ENCODE measurements around the gene TMCC2.

Gene TMCC2

DNA sequence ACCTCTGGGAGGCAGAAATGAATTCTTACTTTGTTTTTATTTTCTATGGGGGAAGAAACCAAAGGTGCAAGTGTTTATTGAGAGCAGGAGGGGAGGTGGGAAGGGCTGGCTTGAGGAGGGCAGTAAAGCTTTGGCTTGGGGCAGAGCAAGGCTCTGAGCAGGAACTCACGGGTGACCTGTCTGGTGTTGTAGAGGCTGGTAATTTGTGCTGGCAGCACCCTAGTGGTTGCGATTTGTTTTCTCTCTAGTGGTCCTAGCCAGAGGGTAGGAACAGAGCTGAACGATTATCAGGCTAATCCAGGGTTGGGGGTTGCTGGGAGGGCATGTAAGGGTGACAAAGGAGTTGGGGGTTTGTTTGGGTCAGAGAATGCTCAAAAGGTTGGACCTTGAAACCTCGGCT is 16.6 kb downstream of the TMCC2 start:
- TF ChIP-seq, protein P1, sequence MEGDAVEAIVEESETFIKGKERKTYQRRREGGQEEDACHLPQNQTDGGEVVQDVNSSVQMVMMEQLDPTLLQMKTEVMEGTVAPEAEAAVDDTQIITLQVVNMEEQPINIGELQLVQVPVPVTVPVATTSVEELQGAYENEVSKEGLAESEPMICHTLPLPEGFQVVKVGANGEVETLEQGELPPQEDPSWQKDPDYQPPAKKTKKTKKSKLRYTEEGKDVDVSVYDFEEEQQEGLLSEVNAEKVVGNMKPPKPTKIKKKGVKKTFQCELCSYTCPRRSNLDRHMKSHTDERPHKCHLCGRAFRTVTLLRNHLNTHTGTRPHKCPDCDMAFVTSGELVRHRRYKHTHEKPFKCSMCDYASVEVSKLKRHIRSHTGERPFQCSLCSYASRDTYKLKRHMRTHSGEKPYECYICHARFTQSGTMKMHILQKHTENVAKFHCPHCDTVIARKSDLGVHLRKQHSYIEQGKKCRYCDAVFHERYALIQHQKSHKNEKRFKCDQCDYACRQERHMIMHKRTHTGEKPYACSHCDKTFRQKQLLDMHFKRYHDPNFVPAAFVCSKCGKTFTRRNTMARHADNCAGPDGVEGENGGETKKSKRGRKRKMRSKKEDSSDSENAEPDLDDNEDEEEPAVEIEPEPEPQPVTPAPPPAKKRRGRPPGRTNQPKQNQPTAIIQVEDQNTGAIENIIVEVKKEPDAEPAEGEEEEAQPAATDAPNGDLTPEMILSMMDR (IDR thresholded peaks at IDR 0.05; ENCODE audit: low read depth, low read length, missing control alignments), result no peak
- DNase-seq (ENCODE audit: extremely low read depth, low read depth), result no peak
- H3K4me3 ChIP-seq (replicated peaks; ENCODE audit: low read depth, low read length), result no peak overlapping the region

DNA sequence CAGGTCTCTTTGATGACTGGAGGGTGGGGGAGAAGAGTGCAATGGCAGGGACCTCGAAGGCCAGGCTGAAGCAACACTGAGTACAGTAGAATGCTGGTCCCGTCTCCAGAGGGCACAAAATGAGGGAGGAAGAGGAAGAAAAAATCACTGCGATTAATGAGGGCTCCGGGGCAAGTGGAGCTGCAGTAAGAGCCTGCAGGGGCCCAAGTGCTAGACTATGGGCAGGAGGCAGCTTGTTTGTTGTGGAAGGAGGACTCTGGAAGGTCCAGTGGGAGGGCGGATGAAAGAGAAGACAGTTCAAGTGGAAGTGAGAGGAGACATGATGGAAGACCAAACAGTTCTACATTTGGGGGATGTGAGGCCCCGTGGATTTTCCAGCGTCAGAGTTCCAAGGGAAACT is 17.4 kb downstream of the TMCC2 start:
- no peak for DNase-seq (ENCODE audit: extremely low read depth, low read depth)
- no peak overlapping the region for H3K4me3 ChIP-seq (replicated peaks; ENCODE audit: low read depth, low read length)
- TF ChIP-seq, protein P1 (IDR thresholded peaks at IDR 0.05; ENCODE audit: low read depth, low read length, missing control alignments), result no peak

DNA sequence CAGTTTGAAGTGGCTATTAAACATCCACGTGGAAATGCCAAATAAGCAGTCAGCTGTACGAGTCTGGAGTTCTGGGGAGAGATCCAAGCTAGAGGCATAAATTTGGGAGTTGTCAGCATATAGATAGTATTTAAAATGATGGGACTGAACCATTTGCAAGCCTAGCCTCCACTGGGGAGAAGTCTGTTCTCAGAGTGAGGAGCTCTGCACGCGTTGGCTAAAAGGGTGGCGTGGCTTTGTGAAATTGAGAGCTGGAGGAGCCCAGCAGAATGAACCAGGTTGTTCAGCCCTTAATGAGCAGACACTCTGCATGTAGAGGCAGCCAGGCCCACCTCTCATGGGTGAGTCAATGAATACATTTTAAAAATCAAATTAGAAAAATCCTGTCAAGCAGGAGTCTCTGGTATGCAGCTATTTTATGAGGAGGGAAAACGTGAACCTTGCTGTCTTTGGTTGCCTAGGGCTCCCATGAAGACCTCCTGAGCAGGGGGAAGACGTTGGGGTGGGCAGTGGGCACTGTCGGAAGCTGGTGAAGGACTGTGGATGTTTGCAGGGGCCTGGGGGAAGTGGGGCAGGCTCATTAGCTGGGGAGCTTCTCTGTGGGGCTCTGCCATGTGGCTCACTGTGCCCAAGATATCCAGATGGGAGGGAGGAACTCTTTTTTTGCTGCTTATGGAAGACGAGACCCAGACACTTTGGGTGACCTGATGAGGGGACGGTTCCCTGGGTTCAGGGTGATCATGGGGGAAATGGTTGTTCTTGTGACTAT is 18.8 kb downstream of the TMCC2 start:
- TF ChIP-seq, protein P1 (IDR thresholded peaks at IDR 0.05; ENCODE audit: low read depth, low read length, missing control alignments), result no peak
- no peak for DNase-seq (ENCODE audit: extremely low read depth, low read depth)

DNA sequence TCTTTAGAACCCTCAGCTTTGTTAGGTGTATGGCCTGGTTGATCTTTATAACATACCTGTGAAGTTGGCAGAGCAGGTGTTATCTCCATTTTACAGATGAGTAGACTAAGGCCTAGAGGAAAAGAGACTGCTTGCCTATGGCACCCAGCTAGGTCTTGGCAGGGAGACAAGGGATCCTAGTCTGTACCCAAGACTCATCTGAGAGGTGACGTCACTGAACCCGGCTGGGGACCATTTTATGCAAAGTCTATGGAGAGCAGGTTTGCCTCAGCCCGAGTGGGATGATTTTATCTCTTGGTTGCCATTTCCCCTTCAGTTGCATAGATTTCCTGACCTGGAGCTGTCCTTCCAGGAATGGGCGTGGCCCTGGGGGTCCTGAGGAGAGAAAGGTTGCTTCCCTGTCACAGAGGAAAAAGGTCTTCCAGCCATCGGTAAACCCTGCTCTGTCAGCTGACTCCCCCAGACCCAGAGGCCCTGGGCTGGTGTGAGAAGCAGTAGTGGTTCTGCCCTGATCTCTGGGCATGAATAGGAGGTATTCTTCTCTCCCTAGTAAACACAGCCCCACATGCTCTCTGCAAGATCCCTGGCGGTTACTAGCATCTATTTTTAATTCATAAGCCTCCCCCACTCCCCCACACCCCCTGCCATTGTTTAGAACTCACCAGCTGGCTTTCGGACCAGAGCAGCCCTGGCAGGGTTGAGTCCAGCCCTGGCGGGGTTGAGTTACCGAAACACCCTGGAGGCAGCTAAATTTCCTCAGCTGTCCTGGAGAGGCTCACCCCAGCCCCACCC is 19.6 kb downstream of the TMCC2 start:
- DNase-seq (ENCODE audit: extremely low read depth, low read depth), result no peak
- TF ChIP-seq, protein P1 (IDR thresholded peaks at IDR 0.05; ENCODE audit: low read depth, low read length, missing control alignments), result no peak

More for the DNA sequence above, 18.8 kb downstream of the TMCC2 start:
- no peak overlapping the region for H3K4me3 ChIP-seq (replicated peaks; ENCODE audit: low read depth, low read length)

DNA sequence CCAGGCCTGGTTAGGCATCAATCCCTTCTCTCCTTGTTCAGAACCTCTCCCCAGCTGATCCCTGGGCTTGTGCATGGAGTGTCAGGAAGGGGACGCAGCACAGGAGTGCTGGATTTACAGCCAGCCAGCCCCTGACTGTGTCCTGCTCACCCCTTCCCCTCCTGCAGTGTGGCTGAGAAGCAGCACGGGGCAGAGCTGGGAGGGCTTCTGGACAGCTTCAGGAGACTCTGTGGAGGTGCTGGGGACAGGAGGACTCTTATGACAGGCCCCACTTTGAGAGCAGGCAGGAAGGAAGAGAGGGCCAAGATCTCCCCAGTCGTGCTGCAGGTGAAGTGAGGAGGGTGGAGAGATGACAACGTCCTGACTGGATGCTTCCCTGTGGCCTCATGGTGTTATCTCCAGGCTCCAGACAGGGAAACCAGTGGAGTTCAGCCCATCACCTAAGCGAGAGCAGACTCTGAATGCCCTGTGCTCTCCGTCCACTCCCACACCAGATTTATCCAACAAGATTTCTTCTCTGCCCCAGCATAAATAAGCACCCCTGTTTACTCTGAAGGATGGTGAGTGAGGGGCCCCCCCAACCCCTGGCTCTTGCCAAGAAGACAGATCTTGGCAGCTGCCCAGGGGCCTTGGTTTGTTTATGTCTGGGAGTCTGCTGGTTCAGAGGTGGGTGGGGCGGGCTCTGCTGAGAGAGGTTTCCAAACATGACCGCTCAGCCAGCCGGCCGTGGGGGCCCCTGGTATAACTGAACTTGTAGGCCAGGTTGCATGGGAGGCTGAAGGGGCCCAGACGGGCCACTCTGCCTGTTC is 21.3 kb downstream of the TMCC2 start:
- TF ChIP-seq, protein P1 (IDR thresholded peaks at IDR 0.05; ENCODE audit: low read depth, low read length, missing control alignments), result no peak
- no peak overlapping the region for H3K4me3 ChIP-seq (replicated peaks; ENCODE audit: low read depth, low read length)
- DNase-seq (ENCODE audit: extremely low read depth, low read depth), result no peak

More for the DNA sequence above, 19.6 kb downstream of the TMCC2 start:
- no peak overlapping the region for H3K4me3 ChIP-seq (replicated peaks; ENCODE audit: low read depth, low read length)

DNA sequence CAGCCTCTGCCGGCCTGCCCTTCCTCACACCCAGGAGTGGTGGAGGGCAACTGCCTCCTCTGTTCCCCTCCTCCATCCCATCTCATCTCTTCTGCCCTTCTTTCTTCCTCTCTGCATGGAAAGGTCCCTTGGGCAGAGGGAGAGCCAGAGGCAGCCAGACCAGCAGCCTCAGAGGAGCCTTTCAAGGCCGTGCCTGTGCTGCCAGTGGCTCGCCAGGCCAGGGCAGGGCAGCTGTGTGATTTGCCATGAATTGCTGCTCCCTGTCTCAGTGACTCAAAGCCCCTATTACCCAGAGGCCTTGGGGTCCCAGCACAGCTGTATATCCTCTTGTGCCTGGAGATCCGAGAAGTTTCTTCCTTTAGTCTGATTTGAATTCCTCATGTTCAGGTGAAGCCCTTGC is 21.9 kb downstream of the TMCC2 start:
- H3K4me3 ChIP-seq (replicated peaks; ENCODE audit: low read depth, low read length), result no peak overlapping the region
- DNase-seq (ENCODE audit: extremely low read depth, low read depth), result no peak
- TF ChIP-seq, protein P1 (IDR thresholded peaks at IDR 0.05; ENCODE audit: low read depth, low read length, missing control alignments), result no peak
